NCI-H748 (cell line): ENCODE measurements around the gene CFD.
A peak's percentile ranks its signal among the peaks of the same experiment; 100 is the strongest.
"Not testable (repeated sequence)": the region's sequence is repeated elsewhere in the genome, so short reads cannot be mapped to it uniquely, and the experiment has no call there.

Experiments used
- DNase-seq: peaks from one replicate; lab custom pipeline; 2025; ENCODE audit not compliant: unreplicated experiment; lab: John Stamatoyannopoulos, UW

Gene CFD

GRCh38 chr19:825897-826644 lies 33.4 kb upstream of the CFD start:
- DNase-seq = no peak

GRCh38 chr19:827314-827709 lies 32.2 kb upstream of the CFD start:
- DNase-seq = no peak

- no peak for DNase-seq
Observed at GRCh38 chr19:827710-828321, 31.6 kb upstream of the CFD start, which contains the start of gene AZU1. AZU1 (plus strand) TSS chr19:827837; CDS start chr19:827847, 10 bp downstream.

- DNase-seq = no peak
Observed at GRCh38 chr19:829129-829758, 30.2 kb upstream of the CFD start.

- no peak for DNase-seq
Observed at GRCh38 chr19:831407-832369, 27.8 kb upstream of the CFD start.

GRCh38 chr19:834216-834615 lies 25.2 kb upstream of the CFD start:
- no peak for DNase-seq

GRCh38 chr19:835210-835810 lies 24.2 kb upstream of the CFD start:
- no peak for DNase-seq

- DNase-seq = no peak
Observed at GRCh38 chr19:840519-841206, 18.8 kb upstream of the CFD start, which contains the start of gene PRTN3. PRTN3 (plus strand) TSS chr19:840999; CDS start chr19:841009, 10 bp downstream.

- not testable (repeated sequence) for DNase-seq
Observed at GRCh38 chr19:842802-843179, 16.7 kb upstream of the CFD start.

GRCh38 chr19:843180-843835 lies 16.2 kb upstream of the CFD start:
- peak; percentile 46 for DNase-seq

GRCh38 chr19:843836-844545 lies 15.5 kb upstream of the CFD start:
- DNase-seq = peak; percentile 43

GRCh38 chr19:844546-844971 lies 14.9 kb upstream of the CFD start:
- peak; percentile 43 for DNase-seq

- no peak for DNase-seq
Observed at GRCh38 chr19:845707-846521, 13.6 kb upstream of the CFD start.

- DNase-seq = no peak
Observed at GRCh38 chr19:848386-848921, 11.0 kb upstream of the CFD start.

GRCh38 chr19:849195-849594 lies 10.3 kb upstream of the CFD start:
- DNase-seq = not testable (repeated sequence)

GRCh38 chr19:850221-850978 lies 9.1 kb upstream of the CFD start:
- peak; percentile 71 for DNase-seq

- DNase-seq = no peak
Observed at GRCh38 chr19:850979-851335, 8.5 kb upstream of the CFD start.
